ENCODE measurements around the gene XRCC1.
A peak's percentile ranks its signal among the peaks of the same experiment; 100 is the strongest.

XRCC1 gene

GRCh38 chr19:43620061-43621001, 45.0 kb upstream of the XRCC1 start:
- no peak for DNase-seq (ENCODE audit: low spot score)
- in situ Hi-C loops (cut with MboI; ENCODE audit: low pct_unique_long_range_greater_than_20kb, low sequenced_read_pairs, unreplicated experiment), result no loop called here
- no peak for TF ChIP-seq CTCF (IDR thresholded peaks at IDR 0.05; ENCODE audit: extremely low read depth, insufficient read depth, missing control alignments)

DNA sequence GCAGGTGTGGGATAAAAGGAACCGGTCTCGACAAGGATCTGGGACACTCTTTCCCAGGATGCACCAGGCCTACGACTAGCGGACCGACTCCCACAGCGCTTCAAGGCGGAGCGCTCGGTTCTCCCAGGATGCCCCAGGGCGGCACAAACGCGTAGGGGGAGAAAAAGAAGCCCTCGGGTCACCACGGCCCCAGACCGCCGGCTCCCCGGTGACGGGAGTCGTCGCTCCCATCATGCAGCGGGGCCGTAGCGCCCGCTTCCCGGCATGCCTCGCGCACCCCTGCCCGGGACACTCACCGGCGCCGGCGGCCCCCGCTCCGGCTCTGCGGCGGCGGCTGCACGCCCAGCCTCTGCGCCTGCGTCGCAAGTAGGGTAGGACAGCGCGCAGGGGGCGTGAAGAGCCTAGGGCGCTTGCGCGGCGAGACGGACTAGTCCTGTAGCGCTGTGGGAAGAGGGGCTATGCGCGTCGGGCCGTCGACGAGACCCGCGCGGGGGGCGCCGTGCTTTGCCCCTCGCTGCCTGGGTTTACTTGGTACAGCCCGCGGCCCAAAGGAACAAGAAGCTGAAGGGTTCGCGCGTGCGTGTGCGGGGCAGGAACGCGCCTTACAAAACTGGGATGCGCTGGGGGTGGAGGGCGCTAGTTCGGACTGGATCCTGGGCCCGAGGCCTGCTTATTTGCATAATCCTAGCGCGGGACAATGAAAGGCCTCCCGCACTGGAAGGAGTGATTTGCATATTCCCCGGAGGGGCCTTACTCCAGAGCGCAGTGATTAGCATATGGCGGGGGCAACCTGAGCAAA, 44.1 kb upstream of the XRCC1 start, which contains the start of gene ZNF428:
Gene ZNF428, minus strand, starts transcription at position 368 of the 799 bp plus-strand sequence. CDS start 5,325 bp downstream, outside the sequence.
- DNase-seq (ENCODE audit: low spot score), result peak; percentile 95
- no peak for TF ChIP-seq CTCF (IDR thresholded peaks at IDR 0.05; ENCODE audit: extremely low read depth, insufficient read depth, missing control alignments)
- in situ Hi-C loops (cut with MboI; ENCODE audit: low pct_unique_long_range_greater_than_20kb, low sequenced_read_pairs, unreplicated experiment), result no loop called here

GRCh38 chr19:43618921-43619261, 43.6 kb upstream of the XRCC1 start:
- peak; percentile 78 for DNase-seq (ENCODE audit: low spot score)
- TF ChIP-seq CTCF (IDR thresholded peaks at IDR 0.05; ENCODE audit: extremely low read depth, insufficient read depth, missing control alignments), result no peak
- in situ Hi-C loops (cut with MboI; ENCODE audit: low pct_unique_long_range_greater_than_20kb, low sequenced_read_pairs, unreplicated experiment), result no loop called here

- in situ Hi-C loops (cut with MboI; ENCODE audit: low pct_unique_long_range_greater_than_20kb, low sequenced_read_pairs, unreplicated experiment), result no loop called here
- TF ChIP-seq CTCF (IDR thresholded peaks at IDR 0.05; ENCODE audit: extremely low read depth, insufficient read depth, missing control alignments), result no peak
- no peak for DNase-seq (ENCODE audit: low spot score)
These were observed 41.6 kb upstream of the XRCC1 start for GRCh38 chr19:43616954-43617353.

GRCh38 chr19:43616306-43616705, 41.0 kb upstream of the XRCC1 start:
- in situ Hi-C loops (cut with MboI; ENCODE audit: low pct_unique_long_range_greater_than_20kb, low sequenced_read_pairs, unreplicated experiment), result no loop called here
- DNase-seq (ENCODE audit: low spot score), result no peak
- no peak for TF ChIP-seq CTCF (IDR thresholded peaks at IDR 0.05; ENCODE audit: extremely low read depth, insufficient read depth, missing control alignments)

- in situ Hi-C loops (cut with MboI; ENCODE audit: low pct_unique_long_range_greater_than_20kb, low sequenced_read_pairs, unreplicated experiment), result no loop called here
- no peak for TF ChIP-seq CTCF (IDR thresholded peaks at IDR 0.05; ENCODE audit: extremely low read depth, insufficient read depth, missing control alignments)
- DNase-seq (ENCODE audit: low spot score), result no peak
These were observed 37.0 kb upstream of the XRCC1 start for GRCh38 chr19:43612374-43612773.
